HG03439 (cell line): ENCODE measurements around the gene MEF2B.

Experiments used
- ATAC-seq: cut with Tn5 transposase; IDR thresholded peaks from one replicate; pipeline ENCODE4 v1.9.1; 2021; ENCODE audit warnings: mild to moderate bottlenecking, moderate library complexity; ENCODE audit not compliant: unreplicated experiment

The MEF2B gene

DNA sequence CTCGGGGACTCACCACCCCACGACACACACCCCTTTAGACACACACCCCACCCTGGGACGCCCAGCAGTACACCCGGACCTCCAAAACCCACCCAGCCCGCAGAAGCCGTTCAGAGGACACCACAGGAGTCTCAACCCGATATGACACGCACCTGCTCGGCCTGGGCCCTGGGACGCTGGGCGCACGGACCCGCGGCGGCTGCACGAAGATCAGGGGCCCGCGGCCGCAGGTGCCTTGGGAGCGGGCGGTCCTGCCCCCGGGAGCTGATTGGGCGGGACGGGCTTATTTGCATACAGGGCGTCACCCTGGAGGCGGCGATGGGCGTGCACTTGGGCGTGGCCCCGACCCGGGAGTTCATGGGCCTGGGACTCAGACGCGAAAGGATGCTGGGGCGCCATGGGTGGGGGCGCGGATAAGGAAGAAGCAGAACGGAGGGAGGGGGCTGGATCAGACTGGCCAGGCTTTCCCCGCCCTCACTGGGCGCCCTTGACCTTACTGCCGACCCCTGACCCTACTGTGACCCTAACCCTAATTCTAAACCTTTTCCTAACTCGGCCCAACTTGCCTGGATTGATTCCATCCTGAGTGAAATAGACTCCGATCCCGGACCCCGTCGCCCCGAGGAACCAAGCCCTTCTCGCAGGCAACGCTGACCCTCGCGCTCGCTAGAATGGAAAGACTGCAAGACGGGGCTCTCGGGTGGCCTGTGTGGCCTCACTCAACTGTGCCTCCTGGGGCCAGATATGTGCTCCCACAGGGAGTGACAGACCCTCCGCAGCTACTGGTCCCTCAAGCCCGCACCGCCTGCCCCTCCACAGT is at the start of gene MEF2B:
Gene MEF2B, minus strand, starts transcription at position 211 of the 820 bp plus-strand sequence. CDS start 19,528 bp downstream, outside the sequence.
- peak; percentile 76 for ATAC-seq

DNA sequence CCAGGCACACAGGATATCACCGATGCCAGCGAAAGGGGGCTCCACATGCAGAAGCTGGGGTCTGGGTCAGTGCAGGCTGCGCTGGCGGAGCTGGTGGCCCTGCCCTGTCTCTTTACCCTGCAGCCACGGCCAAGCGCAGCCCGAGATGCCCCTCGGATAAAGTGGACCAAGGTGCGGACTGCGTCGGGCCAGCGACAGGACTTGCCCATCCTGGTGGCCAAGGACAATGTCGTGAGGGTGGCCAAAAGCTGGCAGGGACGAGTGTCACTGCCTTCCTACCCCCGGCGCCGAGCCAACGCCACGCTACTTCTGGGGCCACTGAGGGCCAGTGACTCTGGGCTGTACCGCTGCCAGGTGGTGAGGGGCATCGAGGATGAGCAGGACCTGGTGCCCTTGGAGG is 48.8 kb upstream of the MEF2B start:
- ATAC-seq = no peak

DNA sequence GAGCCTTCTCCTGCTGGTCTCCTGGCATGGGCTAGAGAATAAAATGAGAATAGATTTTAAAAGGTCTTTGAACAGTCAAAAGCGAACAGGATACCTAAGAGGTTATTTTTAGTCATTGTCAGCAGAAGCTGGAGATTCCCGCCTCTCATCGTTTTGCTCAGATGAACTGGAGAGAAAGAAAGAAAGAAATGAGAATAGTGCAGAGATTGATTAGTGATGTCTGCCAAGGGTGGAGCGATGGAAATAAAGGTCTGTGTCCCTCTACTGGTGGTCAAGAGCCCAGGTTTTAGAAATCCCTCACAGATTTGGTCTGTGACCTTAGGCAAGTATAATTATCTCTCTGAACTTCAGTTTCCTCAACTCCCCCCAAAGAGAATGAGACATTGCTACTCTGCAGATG is 47.0 kb upstream of the MEF2B start:
- ATAC-seq = no peak

DNA sequence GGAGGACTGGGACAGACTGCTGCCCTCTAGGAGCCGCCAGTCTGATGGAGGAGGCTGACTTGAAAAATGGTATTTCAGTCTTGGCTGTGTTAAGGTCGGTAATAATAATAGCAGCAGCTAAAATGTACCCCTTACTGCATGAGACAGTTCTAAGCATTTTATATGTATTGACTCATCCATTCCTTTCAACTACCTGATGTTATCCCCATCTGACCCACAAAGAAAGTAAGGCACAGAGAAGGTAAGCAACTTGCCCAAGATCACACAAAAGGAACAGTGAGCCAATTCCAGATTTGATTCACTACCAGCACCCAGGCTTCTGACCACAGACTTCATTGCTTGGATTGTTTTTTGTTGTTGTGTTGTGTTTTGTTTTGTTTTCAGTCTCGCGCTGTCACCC is 45.7 kb upstream of the MEF2B start:
- ATAC-seq = no peak

DNA sequence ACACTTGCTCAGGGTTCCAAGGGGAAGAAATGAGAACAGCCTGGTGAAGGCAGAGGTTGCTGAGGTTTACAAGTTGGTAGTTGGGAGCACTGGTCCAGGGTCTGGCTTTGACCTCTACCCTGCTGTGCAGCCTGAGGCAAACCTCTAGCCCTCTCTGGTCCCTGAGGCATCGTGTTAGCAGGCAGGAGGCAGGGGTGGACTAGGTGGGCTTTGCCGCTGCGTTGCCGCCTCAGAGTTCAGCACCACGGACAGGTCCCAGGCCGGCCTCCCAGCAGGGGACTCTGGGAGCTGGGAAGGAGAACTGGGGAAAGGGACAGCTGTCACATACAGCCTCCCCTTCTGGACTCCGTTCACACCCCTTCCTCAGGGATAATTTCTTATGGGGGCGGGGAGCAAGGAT is 44.8 kb upstream of the MEF2B start:
- ATAC-seq = no peak

DNA sequence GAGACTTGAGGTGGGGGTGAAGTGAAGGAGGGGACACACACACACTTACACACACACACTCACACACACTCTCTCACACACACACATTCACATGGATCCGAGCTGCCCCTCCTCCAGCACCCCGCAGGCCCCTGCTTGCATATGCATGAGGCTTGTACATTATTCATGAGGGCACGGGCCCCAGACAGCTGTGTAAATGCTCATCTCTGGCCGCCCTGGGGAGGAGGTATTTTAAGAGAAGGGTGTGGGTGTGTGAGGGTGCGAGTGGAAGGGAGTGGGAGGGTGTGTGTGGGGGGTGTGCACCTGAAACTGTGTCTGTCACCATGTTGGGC is 44.1 kb upstream of the MEF2B start:
- ATAC-seq = no peak

DNA sequence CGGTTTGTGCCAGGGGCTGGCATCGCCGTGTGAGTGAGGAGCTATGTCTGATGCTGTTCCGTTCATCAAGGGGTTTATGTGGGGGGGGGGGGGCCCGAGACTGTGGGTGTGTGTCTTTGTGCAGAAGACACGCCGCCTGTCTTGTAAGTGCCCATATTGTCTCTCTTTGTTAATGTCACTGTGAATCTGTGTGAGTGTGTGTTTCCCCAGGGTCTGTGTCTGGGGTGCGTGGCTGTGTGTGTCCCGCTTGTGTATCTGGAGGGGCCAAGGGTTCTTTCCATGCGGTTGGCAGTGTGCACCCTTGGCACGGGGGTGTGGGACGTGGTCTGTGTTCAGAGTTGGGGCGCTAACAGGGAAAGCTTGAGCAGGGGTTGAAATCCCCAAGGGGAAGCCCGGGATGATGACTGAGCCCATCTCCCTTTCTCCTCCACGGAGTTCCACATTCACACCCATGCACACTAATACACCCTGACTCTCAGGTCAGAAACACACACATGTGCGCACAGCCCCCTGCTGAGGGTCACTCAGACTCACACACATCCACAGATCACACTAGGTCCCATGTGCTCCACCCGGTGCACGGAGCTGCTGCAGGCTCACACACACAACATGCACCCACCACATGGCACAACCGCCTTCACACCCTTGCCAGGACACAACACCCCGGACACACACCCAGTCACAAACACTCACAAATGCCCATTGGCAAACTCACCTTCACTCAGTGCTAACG is 43.5 kb upstream of the MEF2B start:
- ATAC-seq = no peak

DNA sequence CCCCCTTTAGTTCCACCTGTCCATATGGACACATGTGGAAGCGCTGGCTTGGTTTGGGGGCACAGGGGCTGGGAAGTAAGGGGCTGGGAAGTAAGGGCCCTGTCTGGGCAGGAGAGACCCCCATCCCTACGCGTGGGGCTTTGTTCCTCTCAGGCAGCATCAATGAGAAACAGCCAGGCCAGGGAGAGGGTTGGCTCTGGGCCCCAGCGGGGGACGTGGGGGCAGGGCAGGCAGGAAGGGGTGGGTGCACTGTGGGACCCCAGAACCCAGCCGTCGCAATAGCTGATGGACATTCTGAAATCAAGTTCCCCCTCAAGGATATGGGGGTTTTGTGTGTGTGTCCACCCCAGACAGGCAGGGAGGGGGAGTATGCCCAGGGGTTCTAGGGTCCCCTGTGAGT is 42.9 kb upstream of the MEF2B start:
- ATAC-seq = no peak

DNA sequence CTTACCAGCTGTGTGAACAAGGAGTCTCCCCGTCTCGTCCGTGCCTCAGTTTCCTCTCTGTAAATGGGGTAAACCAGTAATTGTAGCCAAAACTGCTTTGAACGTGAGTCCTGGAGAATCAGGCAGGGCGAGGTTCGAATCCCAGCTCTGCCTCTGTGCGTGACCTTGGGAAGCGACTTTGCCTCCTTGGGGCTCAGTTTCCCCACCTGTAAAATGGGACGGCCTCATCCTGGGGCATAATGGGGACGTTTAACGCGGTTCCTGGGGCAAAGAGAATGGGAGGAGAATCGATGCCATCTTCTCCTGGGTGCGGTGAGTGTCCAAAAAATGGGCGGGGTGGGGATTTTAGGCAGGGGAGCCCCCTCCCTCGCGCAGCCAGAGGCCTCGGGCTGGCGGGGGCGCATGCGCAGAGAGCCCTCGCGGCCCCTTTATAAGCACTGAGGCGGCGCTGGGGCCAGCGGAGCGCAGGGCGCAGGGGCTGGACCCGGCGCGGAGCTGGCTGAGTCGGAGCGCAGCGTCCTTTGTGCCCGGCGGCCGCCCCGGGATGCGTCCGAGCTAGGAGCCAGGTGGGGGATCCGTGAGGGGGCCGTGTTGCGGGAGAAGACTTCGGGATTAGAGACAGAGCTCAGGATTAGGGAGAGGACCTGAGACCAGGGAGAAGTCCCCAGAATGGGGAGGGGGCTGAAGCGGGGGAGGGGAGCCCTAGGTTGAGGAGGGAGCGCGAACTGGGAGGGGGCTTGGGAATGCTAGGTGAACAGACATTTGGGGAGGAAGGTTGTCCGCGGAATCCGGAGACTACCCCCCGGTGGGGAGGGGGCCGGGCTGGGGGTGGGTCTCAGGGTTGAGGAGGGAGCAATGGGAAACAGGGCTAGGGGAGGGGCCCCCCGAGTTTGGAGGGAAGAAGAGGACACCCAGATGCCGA is 41.7 kb upstream of the MEF2B start, which contains the start of gene NCAN:
Gene NCAN, plus strand, starts transcription at position 460 of the 922 bp plus-strand sequence. CDS start 4,996 bp downstream, outside the sequence.
- ATAC-seq = no peak

DNA sequence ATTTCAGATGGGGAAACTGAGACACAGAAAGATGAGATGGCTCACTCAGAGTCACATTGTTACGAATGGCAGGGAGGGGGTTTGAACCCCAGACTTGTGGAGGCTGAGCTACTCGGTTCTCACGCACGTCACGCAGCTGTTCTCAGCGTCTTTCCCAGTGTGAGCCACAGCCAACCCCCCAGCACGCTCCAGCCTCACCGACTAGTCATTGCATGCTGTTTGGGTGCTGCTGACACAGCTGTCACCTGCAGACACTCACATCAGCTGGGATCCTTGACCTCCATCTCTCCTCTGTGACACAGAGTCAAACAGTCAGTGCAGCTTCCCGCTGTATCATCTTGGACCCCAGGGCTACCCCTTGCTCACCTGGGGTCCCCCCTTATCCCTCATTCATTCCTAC is 39.3 kb upstream of the MEF2B start:
- no peak for ATAC-seq

DNA sequence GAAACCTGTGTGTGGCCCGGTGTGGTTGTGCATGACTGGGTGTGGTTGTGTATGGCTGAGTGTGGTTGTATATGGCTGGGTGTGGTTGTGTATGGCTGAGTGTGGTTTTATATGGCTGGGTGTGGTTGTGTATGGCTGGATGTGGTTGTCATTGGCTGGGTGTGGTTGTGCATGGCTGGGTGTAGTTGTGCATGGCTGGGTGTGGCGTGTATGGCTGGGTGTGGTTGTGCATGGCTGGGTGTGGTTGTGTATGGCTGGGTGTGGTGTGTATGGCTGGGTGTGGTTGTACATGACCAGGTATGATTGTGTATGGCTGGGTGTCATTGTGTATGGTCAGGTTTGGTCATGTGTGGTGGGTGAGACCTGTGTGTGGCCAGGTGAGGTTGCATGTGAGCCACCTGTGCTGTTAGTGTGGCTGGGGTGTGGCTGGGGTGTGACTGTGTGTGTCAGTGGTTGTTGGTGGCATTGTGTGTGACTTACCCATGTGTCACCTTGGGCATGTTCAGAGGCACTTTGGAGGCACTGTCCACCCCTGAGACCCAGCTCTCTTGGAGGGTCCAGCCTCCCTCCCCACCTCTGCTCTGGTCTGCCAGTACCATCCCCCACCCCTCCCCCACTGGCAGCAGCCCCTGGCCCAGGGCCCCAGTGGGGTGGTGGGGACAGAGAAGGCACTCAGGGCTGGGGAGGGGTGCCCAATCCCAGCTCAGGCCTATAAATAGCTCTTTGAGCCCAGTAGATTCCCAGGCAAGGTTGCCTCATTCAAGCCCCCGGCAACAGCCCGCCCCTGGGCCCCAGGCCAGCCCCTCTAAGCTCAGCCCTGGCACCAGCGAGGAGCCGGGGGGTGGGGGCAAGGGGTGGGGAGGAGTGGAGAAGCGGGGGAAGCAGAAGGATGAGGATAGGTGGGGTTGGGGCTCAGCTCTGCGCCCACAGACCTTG is 37.8 kb upstream of the MEF2B start:
- no peak for ATAC-seq

DNA sequence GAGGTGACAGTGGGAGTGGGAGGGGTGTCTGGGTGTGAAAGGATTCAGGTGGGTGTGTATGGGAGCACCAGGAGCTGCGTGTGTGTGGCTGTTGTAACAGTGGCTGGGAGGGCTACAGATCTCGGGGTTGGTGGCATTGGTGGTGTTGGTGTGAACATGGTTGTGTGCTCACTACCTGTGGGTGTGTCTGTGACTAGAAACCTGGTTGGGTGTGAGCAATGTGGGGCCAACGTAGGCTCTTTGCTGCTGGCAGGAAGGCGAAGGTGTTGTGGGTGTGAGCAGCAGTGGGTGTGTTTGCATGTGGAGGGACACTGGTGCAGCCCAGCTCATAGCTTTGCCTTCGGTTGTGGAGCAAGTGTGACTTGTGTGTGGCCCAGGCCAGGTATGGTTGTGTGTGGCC is 36.9 kb upstream of the MEF2B start:
- ATAC-seq = no peak

DNA sequence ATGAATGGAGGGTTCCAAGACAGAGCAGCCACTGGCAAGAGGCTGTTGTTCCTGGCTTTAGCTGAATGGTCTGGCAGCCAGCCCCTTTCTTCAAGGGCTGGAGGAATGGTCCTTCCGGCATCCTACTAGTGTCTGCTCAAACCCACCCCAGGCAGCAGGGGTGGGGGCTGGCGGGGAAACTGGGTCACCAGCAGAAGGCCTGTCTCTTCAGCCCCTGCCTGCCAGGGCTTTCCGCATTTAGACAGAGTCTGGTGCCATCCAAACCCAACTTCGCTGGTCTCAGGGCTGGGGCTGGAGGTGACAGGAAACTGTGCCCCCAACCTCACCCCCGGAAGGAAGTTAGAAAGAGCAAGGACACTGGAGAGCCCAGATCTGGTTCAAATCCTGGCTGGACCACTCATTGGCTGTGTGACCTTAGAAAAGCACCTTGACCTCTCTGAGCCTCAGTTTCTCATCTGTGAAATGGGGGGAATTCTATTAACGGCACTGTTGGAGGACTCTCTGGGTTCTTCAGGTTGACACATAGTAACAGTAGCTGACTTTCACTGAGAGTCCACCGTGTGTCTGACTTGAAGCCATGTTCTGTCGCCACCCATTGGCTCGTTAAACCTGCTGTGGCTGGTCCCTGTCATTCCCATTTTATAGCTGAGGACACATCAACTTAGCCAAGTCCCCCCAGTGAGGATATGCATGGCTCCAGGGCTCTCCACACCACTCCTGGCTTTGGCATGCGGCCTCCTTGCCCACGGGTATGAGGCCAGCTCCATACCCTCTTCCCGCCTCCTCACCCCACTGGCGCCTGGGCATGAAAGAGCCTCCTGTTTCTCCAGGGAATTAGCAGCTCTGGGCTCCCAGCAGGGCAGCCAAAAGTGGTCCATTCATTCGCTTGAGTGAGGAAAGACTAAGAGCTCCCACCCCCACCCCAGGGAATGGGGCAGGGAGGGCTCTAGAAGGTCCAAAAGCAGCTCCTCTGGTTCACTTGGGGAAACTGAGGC is 35.6 kb upstream of the MEF2B start:
- ATAC-seq = no peak

DNA sequence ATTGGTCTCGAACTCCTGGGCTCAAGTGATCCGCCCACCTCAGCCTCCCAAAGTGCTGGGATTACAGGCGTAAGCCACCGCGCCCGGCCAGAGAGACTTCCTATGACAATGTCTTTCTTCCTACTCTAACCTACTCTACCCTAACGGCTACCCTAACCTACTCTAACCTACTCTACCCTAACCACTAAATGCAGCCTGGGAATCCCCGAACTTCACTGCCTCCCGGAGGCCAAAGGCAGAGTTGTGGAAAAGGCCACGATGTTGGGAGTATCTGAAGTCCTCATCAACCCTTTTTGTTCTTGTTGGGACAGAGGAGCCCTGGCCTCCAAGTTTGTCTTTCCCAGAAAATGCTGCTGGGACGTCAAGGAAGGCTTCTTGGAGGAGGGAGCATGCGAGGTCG is 34.1 kb upstream of the MEF2B start:
- ATAC-seq = no peak

DNA sequence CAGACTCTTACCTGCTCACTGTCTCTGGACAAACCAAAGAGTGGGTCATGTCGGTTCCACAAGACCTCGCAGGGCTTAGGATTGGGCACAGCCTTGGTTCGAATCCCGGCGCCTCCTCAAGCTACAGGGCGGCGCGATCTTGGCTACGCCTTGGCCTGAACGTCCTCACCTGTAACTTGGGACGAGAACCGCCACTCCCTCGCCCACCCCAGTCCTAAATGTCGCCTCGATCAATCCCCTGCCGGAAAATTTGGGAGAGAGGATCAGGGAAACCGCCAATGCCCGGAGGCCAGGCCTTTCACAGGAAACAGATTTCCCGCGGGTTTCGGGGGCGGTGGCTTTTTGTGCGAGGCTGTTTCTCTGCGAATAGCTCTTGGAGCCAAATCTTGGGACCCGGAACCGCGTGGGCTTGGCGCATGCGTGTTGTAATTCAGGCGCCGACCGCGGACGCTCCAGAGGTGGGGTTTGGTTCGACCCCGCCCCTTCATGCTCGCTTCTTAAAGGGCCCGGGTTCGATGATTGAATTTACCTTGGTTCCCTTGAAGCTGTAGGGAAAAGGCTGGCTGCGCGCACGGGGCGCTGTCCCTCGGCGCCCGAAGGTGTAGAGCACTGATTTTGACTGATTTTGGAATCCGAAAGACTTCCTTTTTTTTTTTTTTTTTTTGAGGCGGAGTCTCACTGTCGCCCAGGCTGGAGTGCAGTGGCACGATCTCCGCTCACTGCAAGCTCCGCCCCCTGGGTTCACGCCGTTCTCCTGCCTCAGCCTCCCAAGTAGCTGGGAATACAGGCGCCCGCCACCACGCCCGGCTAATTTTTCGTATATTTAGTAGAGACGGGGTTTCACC is 33.2 kb upstream of the MEF2B start, which contains the start of gene NR2C2AP:
Gene NR2C2AP, minus strand, starts transcription at position 403 of the 845 bp plus-strand sequence. Its CDS starts 354 bp downstream, at position 49.
- peak; percentile 66 for ATAC-seq

DNA sequence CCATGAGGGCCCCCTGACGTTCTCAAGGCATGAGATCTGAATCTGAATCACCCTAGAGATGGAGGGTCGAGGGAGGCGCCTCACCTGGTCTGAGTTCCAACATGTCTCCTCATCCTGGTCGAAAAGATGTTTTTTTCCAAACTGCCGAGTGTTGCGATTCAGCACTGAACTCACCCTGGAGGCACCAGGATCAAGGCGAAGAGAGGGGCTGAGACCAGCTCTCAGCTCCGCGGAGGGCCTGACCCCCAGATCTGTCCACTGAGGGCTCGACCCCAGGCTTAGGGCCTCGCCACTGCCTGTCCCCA is 32.6 kb upstream of the MEF2B start:
- peak; percentile 10 for ATAC-seq

DNA sequence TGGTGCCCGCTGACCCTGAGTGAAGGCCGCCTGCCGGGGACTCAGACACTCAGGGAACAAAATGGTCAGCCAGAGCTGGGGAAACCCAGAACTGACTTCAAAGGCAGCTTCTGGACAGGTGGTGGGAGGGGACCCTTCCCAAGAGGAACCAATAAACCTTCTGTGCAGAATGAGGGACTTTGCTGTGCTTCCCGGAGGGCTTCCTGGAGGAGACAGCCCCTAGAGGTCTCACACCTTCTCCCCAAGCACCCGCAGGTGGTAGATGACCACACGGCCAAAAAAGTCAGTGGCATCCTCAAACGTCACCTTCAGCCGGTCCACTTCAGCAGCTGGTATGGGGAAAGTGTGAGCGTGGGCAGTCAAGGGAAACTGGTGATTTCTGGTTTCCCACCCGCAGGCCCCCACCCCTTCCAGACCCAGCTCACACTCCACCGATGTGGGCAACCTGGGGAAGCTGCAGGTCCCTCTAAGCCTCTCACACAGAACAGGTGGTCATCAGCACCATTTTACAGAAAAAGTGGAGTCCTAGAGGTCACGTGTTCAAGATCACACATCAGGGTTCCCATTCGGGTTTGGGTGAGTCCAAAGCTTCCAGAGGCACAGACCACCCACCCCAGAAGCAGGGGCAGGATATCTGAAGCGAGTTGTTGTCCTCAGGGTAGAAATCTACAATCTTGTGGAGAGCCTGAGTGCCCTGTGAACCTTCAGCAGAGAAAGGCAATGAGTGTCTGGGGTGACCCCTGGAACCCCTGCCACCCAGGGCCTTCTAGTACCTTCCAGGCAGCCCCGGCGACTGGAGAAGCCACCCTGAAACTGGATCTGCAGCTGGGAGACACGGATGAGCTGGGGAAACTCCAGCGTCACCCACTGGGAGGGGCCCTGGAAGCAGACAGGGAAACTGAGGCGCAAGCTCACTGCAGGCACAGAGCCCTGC is 31.9 kb upstream of the MEF2B start:
- no peak for ATAC-seq
